ENCODE data around the gene NIPA2.

NIPA2 gene

GRCh38 chr15:22839046-22839695 lies 705 bp downstream of the NIPA2 start:
- DNase-seq (ENCODE audit: low read depth in 2 of 2), result no peak

- DNase-seq (ENCODE audit: low read depth in 2 of 2), result no peak
Observed at GRCh38 chr15:22844421-22845288, 6.2 kb downstream of the NIPA2 start.

GRCh38 chr15:22845289-22845900 lies 6.9 kb downstream of the NIPA2 start:
- DNase-seq (ENCODE audit: low read depth in 2 of 2), result no peak

- no peak for DNase-seq (ENCODE audit: low read depth in 2 of 2)
Observed at GRCh38 chr15:22846073-22846472, 7.6 kb downstream of the NIPA2 start.

DNA sequence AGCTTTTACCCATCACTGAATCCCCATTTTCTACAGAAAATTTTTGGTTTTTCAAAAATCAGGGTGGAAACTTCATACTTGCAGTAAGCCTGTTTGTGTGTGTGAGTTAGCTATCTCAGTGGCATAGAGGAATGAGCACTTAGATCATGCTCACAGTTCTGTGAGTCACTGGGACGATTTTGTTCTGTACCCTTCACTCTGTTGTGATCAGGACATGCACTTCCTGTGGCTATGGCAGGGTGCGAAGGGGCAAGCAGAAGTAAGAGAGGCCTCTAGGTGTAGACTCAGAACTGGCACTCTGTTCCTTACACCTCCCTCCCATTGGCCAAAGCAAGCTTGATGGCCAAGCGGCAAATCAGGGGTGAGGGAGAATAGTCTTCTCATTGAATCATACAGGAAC lies 11.6 kb downstream of the NIPA2 start:
- DNase-seq (ENCODE audit: low read depth in 2 of 2), result no peak

DNA sequence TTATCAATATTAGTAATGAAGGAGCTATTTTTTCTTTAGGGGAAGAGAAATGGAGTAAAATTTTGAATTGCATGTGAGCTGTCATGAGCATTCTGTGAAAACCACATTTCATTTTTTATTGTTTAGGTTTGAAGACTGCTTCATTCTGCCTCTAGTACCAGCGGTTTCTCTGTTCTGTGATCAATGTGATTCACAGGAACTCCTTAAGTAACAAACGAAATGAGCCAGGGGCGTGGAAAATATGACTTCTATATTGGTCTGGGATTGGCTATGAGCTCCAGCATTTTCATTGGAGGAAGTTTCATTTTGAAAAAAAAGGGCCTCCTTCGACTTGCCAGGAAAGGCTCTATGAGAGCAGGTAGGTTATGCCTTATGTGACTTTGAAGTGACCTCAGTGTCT lies 13.0 kb downstream of the NIPA2 start:
- no peak for DNase-seq (ENCODE audit: low read depth in 2 of 2)

DNA sequence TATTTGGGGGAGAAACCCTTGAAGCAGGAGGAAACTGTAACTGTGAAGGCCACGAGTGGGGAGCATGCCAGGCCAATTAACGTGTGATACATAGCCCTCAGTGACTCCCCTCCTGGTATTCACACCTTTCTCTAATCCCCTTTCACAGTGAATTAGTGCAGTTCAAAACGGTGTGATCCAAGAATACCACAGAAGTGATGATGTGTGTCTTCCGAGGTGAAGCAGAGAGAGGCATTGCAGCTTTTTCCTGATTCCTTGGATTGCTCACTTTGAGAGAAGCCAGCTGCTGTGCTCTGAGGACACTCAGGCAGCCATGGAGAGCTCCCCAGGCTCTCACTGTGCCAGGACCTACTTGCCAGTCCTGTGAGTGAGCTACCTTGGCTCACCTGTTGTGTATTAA lies 17.3 kb downstream of the NIPA2 start:
- no peak for DNase-seq (ENCODE audit: low read depth in 2 of 2)

DNA sequence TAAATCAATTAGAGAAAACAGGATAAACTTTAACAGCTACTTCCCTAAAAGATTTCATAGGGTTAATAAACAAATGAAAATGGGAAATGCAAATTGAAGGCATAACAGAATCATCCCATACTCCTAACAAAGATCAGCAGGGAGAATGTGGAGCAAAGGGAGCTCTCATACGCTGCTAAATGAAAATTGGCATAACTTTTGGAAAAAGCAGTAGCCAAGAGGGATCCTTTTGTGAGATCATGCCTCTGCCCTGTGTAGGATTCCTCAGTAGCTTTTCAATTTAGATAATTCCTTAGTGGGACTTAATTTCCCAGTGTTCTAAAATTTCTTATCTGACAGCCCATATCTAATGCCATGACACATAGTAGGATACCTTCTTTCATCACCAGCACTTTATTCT lies 18.2 kb downstream of the NIPA2 start:
- DNase-seq (ENCODE audit: low read depth in 2 of 2), result no peak

DNA sequence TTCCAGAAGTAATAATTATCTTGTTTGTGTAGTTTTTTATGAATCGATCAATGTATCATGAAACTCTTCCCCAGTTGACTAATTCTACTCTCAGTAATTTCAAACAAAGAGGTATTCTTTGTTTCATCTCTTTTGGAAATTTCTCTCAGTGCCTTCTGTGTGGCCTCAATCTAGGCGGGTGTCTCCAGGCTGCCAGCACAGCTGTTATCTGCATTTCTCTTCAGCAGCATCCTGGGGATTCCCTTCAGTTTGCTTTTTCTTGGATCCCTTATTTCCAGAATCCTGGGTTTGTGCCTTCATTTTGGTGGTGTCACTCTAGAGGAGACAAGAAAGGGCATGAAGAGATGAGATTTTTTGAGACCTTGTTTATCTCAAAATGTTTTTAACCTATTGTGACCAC lies 22.7 kb downstream of the NIPA2 start:
- DNase-seq (ENCODE audit: low read depth in 2 of 2), result no peak

DNA sequence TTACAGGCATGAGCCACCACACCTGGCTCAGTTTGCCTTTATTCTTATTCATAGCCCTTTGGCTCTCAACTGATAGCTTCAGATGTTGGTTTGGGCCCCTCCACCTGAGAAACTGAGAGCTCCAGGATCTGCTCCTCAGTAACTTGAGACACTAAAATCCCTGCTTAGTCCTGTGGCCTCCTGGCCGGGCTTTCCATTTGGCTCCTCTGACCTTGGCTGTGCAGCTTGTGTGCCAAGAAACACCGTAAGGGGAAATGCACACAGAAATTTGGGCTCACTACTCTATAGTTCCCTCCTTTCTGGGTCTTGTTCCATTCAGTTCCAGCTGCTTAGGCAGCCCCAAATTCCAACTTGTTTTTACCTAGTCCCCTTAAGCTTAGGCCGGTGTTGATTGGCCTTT lies 24.9 kb downstream of the NIPA2 start:
- no peak for DNase-seq (ENCODE audit: low read depth in 2 of 2)

- DNase-seq (ENCODE audit: low read depth in 2 of 2), result no peak
Observed at GRCh38 chr15:22866079-22866478, 27.6 kb downstream of the NIPA2 start.

- DNase-seq (ENCODE audit: low read depth in 2 of 2), result no peak
Observed at GRCh38 chr15:22867886-22868285, 29.4 kb downstream of the NIPA2 start.

DNA sequence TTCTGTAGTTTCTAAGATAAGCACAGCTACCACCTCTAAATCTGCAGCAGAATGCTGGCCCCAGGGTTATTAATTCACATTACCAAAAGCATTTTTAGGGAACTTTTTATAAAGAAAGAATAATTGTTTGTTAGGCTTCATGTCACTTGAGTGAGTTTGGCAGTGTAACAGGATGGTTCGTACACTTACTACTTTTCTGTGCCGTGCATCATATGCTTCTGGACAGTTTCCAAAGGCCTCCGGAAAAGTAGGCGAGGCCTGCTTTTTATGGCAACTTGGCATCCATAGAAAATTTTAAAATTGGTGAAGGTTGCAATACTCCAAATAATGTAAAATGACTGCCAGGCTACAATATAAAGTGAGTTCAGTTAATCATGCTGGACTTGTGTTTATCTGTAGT lies 30.0 kb downstream of the NIPA2 start:
- no peak for DNase-seq (ENCODE audit: low read depth in 2 of 2)

- DNase-seq (ENCODE audit: low read depth in 2 of 2), result no peak
Observed at GRCh38 chr15:22868928-22869327, 30.5 kb downstream of the NIPA2 start.

- no peak for DNase-seq (ENCODE audit: low read depth in 2 of 2)
Observed at GRCh38 chr15:22869856-22870255, 31.4 kb downstream of the NIPA2 start.

DNA sequence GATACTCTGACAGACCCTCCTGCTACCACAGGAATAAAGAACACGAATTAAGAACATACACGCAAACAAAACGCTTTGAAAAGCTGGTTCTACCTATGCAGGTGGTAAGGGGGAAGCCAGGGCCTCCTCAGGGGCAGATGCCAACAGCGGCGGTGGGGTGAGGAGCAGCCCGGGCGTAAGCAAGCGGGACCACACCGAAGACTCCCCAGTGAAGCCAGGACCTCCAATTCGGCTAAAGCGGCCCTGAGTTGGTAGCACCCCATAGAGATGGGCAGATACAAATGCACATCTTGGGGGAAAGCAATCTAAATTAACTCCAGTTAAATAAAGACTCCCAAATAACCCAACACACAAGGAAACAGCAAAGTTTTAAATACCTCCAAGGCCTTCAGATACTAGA lies 32.4 kb downstream of the NIPA2 start:
- no peak for DNase-seq (ENCODE audit: low read depth in 2 of 2)

- no peak for DNase-seq (ENCODE audit: low read depth in 2 of 2)
Observed at GRCh38 chr15:22871481-22872086, 33.1 kb downstream of the NIPA2 start.

- DNase-seq (ENCODE audit: low read depth in 2 of 2), result no peak
Observed at GRCh38 chr15:22872936-22873701, 34.7 kb downstream of the NIPA2 start.

GRCh38 chr15:22873841-22874240 lies 35.4 kb downstream of the NIPA2 start:
- DNase-seq (ENCODE audit: low read depth in 2 of 2), result no peak

- DNase-seq (ENCODE audit: low read depth in 2 of 2), result no peak
Observed at GRCh38 chr15:22874256-22874655, 35.8 kb downstream of the NIPA2 start.

- DNase-seq (ENCODE audit: low read depth in 2 of 2), result no peak
Observed at GRCh38 chr15:22874966-22875365, 36.5 kb downstream of the NIPA2 start.

DNA sequence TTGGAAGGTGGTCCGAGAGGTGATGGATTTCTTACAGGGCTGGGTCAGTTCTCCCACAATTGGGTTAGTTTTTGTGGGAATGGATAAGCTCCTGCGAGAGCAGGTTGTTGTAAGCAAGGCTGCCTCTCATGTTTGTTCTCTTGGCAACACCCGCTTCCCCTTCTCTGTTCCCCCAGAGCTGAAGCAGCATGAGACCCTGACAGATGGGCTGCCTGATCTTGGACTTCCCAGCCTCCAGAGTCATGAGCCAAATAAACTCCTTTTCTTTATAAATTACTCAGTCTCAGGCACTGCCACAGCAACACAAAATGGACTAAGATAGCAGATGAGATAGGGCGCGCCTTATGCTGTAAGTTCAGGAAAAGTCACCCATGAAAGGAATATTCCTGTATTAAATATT lies 38.7 kb downstream of the NIPA2 start:
- DNase-seq (ENCODE audit: low read depth in 2 of 2), result no peak

Data from stimulated activated CD4-positive, alpha-beta T cell treated with anti-CD3 and anti-CD28 coated beads, Interleukin-1b, Interleukin-23, amount 100 ng/mL, for 1 hour (primary cell).